Endothelial cell of hepatic sinusoid (primary cell): ENCODE measurements around the gene LINC01488.

ENCODE experiments used
- in situ Hi-C: cut with HindIII; loops from 2 replicates; pipeline ENCODE4 v1.10.0; 2017; ENCODE audit warnings: low sequenced_read_pairs

Gene LINC01488

GRCh38 chr11:69489746-69490365 lies 8.4 kb downstream of the LINC01488 start:
- in situ Hi-C loops = no loop called here

- in situ Hi-C loops = no loop called here
Observed at GRCh38 chr11:69490516-69490915, 9.1 kb downstream of the LINC01488 start.

- in situ Hi-C loops = no loop called here
Observed at GRCh38 chr11:69491071-69492031, 9.9 kb downstream of the LINC01488 start.

- in situ Hi-C loops = no loop called here
Observed at GRCh38 chr11:69492201-69492991, 10.9 kb downstream of the LINC01488 start.

- in situ Hi-C loops = no loop called here
Observed at GRCh38 chr11:69493931-69494821, 12.7 kb downstream of the LINC01488 start.

GRCh38 chr11:69494851-69495250 lies 13.4 kb downstream of the LINC01488 start:
- in situ Hi-C loops = no loop called here

GRCh38 chr11:69495441-69496201 lies 14.2 kb downstream of the LINC01488 start:
- in situ Hi-C loops = no loop called here

GRCh38 chr11:69496202-69496557 lies 14.7 kb downstream of the LINC01488 start:
- in situ Hi-C loops = no loop called here

- in situ Hi-C loops = no loop called here
Observed at GRCh38 chr11:69496631-69497220, 15.3 kb downstream of the LINC01488 start.

GRCh38 chr11:69497221-69497787 lies 15.8 kb downstream of the LINC01488 start:
- in situ Hi-C loops = no loop called here

- in situ Hi-C loops = no loop called here
Observed at GRCh38 chr11:69498614-69499175, 17.2 kb downstream of the LINC01488 start.

GRCh38 chr11:69499186-69499917 lies 17.9 kb downstream of the LINC01488 start:
- in situ Hi-C loops = no loop called here

GRCh38 chr11:69499918-69500284 lies 18.4 kb downstream of the LINC01488 start:
- in situ Hi-C loops = no loop called here

GRCh38 chr11:69500285-69501120 lies 19.0 kb downstream of the LINC01488 start:
- in situ Hi-C loops = no loop called here

GRCh38 chr11:69501121-69501489 lies 19.6 kb downstream of the LINC01488 start:
- in situ Hi-C loops = no loop called here

- in situ Hi-C loops = no loop called here
Observed at GRCh38 chr11:69501891-69502860, 20.7 kb downstream of the LINC01488 start.
